Activated T-cell treated with anti-CD3 and anti-CD28 coated beads for 4 hours (primary cell): Measurements from ENCODE around the gene OSBPL9.
"Not testable (repeated sequence)": the region's sequence is repeated elsewhere in the genome, so short reads cannot be mapped to it uniquely, and the experiment has no call there.

Experiments used
- DNase-seq: peaks from one replicate; pipeline ENCODE4 v3.0.0-alpha.2; 2020

OSBPL9 gene

GRCh38 chr1:51799372-51799771 lies 182.5 kb downstream of the OSBPL9 start:
- no peak for DNase-seq

GRCh38 chr1:51814513-51814912 lies 197.6 kb downstream of the OSBPL9 start:
- no peak for DNase-seq

GRCh38 chr1:51818487-51818886 lies 201.6 kb downstream of the OSBPL9 start:
- DNase-seq = no peak

- DNase-seq = not testable (repeated sequence)
Measured at GRCh38 chr1:51819021-51819420, 202.1 kb downstream of the OSBPL9 start.

GRCh38 chr1:51819810-51820209 lies 202.9 kb downstream of the OSBPL9 start:
- DNase-seq = no peak

- DNase-seq = no peak
Measured at GRCh38 chr1:51829058-51829457, 212.2 kb downstream of the OSBPL9 start.

- DNase-seq = no peak
Measured at GRCh38 chr1:51833700-51834099, 216.8 kb downstream of the OSBPL9 start.

- DNase-seq = no peak
Measured at GRCh38 chr1:51837243-51837642, 220.4 kb downstream of the OSBPL9 start.
